G401 (cell line): ENCODE measurements around the gene SERPINA6. TPM values are rescaled to one million over a fixed set of nuclear protein-coding genes. Genes with fewer than 3 reads are reported as not detected.
"Not testable (repeated sequence)": the region's sequence is repeated elsewhere in the genome, so short reads cannot be mapped to it uniquely, and the experiment has no call there.

Source experiments
- DNase-seq: peaks from one replicate; pipeline ENCODE4 v3.0.0-alpha.2; 2015; ENCODE audit warnings: low spot score
- in situ Hi-C: cut with HindIII; loops from 2 replicates; pipeline ENCODE4 v1.10.0; 2016; ENCODE audit warnings: low sequenced_read_pairs, mixed read lengths
- total RNA-seq: library from RNA; depleted of rRNA; stranded (reverse); fragments of >200 nt; shearing (Covaris generic); gene quantifications from 2 replicates; pipeline ENCODE4 v1.2.3, GENCODE V29; 2014

SERPINA6 gene
- total RNA-seq, 1 experiment from 2014 or later = not detected

DNA sequence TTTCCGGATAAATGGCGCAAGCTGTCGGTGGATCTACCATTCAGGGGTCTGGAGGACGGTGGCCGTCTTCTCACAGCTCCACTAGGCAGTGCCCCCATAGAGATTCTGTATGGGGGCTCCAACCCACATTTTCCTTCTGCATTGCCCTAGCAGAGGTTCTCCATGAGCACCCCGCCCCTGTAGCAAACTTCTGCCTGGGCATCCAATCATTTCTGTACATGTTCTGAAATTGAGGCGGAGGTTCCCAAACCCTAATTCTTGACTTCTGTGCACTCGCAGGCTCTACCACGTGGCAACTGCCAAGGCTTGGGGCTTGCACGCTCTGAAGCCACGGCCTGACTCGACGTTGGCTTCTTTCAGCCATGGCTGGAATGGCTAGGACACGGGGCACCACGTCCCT, 25.0 kb downstream of the SERPINA6 start:
- no peak for DNase-seq
- in situ Hi-C loops = no loop called here

DNA sequence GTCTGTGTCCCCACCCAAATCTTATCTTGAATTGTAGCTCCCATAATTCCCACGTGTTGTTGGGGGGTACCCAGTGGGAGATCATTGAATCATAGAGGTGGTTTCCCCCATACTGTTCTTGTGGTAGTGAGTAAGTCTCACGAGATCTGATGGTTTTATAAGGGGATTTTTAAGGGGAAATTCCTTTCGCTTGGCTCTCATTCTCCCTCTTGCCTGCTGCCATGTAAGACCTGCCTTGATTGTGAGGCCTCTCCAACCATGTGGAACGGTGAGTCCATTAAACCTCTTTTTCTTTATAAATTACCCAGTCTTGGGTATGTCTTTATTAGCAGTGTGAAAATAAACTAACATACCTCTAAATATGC, 27.0 kb downstream of the SERPINA6 start:
- in situ Hi-C loops = not testable (repeated sequence)

DNA sequence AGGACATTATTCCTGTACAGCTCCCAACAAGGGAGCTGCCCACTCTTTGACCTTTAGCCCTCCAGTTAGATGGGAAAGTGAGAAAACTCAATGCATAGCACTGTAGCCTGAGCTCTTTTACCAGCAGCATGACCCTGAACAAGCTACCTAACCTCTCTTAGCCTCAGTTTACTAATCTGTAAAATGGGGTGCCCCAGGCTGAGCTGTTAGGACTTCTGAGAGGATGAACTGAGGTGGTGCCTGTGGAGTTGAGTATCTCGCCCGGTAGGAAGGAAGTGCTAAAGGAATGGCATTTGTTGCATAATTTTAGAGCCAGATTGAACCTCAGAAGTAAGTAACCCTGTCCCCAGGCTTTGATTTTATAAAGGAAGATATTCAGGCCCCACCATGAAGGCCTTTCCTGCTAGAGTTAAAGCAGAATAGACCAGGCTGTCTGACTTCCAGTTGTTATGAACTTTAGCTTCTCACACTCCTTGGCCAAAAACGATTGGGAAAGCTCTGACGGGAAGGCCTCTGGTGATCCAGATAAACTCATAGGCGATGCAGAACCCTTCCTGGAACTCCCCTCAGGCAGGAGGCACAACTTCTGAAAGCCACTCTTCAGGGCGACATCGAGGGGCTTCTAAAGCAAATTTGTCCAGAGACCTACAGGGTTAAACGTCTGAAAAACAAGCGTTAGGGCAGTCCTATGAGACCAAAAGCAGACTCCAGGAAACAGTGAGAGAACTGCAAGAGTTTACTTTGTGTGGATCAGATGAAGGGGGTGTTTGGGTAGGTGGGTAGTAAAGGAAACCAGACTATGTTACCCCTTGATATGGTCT, 27.6 kb downstream of the SERPINA6 start:
- no peak for DNase-seq
- in situ Hi-C loops = no loop called here

More for the DNA sequence above, 27.0 kb downstream of the SERPINA6 start:
- DNase-seq = not testable (repeated sequence)

DNA sequence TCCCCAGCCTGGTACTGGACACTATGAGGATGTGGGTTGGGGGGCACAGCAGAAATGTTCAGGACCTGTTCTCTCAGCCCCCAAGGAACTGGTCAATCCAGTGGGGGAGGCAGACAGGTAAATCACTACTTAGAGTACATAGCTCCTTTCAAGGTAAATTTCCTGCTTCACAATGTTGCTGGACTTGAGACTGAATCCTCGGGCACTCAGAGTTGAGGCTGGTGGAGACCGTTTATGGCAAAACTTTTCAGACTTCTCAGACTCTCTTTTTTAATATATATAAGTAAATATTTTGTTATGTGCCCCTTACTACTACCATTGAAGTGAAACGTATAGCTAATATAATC, 29.6 kb downstream of the SERPINA6 start:
- in situ Hi-C loops = no loop called here
- no peak for DNase-seq

DNA sequence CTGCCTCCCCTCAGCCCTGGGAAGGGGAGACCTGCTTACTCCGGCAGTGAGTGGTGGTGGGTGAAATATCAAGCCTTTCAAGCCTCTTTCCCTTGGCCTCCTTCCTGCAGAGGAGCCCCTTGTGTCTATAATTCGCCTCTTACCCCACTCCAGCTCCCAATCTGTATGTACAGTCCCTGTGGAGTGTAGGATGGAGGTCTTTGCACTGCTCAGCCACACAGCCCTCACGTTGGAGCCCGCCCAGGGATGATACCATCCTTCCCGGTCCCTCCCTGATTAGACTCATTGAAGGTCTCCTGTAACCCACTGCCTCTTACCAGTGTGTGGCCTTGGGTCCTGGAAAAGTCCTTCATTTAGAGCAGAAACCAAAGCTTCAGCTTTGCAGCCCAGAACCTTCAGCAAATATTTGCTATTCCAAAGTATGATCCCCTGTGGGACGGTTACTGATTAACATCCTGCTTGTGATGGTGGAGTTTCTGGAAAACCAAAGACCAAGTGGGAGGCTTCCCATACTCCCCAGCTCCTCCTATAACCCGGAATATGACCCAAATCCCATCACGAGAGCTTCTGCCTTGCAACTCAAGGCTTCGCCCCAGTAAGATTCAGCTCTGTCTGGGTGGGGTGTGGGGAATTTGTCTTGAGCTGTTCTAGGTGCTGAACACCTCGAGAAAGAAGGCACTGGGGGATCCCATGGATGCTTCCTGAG, 30.1 kb downstream of the SERPINA6 start, which contains the start of gene SERPINA10:
Gene SERPINA10, minus strand, starts transcription at position 397 of the 706 bp plus-strand sequence. CDS start 2,675 bp downstream, outside the sequence.
- in situ Hi-C loops = no loop called here
- no peak for DNase-seq

DNA sequence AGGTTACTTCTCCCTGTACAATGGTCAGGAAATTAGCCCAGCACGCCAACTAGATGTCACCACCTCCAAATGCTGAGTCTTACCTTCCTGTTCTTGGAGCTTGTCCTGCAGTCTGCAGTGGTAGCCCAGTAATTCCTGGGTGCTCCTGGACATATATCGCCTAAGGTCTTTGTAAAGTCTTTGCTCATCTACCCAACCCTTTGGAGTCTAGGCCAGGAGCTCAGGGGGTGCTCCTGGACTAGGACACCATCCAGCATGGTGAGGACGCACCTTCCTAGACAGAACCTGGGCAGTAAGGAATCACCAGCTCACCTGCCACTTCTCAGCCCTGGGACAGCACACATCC, 30.6 kb downstream of the SERPINA6 start:
- in situ Hi-C loops = no loop called here

DNA sequence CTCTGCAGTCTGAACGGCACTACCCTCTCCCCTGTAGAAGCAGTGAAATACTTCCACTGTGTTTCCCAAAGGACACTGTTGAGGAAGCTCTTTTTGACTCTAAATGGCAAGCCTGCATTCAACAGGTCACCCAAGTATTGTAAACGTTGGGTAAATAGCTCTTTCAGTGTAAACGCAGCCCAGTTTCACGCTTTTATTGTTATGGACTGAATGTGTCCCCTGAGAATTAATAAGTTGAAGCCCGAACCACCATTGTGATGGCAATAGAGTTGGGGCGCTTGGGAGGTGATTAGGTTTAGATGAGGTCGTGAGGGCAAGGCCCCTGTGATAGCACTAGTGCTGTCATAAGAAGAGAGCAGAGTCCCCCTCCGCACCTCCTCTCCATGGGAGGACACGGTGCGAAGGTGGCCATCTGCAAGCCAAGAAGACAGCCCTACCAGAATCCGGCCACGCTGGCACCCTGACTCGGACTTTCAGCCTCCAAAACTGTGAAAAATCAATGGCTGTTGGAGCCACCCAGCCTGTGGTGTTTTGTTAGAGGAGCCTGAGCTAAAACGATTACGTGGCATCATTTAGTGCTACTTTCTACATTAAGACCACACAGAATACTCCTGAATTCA, 31.1 kb downstream of the SERPINA6 start:
- no peak for DNase-seq
- in situ Hi-C loops = no loop called here

More for the DNA sequence above, 30.6 kb downstream of the SERPINA6 start:
- DNase-seq = no peak

DNA sequence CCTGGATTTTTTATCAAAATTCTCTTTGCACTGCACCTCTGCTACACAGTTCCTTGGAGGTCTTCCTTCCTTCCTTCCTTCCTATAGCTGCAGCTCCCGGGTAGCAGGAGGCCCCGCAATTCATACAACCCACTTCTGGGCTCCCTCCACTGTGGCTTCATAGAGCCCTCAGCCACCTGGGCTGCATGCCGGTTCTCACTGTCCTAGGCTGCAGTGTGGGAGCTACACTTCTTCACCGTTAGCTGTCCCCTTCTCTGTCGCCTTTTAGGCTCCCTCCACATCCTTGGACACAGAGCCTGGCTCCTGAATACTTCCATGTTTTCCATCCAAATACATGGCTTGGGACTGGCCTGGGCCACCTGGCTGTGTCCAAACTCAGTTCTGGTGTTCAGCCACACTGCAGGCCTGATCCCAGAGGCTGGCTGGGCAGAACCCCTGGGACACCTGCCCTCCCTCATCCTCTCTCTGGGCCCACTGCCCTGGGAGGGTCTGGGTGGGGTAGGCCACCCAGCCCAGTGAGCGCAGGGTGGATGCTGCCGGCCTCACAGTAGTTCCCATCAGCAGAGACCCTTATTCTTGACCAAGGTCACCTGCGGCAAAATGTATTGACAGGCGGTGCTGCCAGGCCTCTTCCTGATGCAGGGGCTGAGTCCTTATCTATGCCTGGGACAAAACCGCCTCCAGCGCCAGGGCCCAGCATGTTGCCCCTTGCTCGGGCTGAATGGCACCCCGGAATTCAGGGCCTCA, 31.8 kb downstream of the SERPINA6 start:
- in situ Hi-C loops = no loop called here
- DNase-seq = peak; percentile 3

DNA sequence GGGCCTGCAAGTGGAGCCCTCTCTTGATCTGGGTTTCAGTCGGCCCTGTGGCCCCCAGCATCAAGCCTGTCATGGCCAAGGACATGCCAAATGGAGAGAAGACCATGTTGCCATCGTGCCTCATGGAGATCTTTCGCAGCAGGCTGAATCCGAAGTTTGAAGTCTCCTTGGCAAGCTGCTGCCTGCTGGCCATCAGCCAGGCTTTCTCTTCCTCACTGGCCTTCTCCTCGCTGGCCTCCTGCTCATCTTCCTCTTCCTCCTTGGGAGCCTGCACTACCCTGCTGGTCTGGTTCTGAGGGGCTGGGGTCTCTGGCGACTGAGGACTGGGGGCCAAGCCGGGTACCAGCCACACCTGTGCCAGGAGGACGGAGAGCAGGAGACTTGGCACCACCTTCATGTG, 32.9 kb downstream of the SERPINA6 start:
- in situ Hi-C loops = no loop called here

DNA sequence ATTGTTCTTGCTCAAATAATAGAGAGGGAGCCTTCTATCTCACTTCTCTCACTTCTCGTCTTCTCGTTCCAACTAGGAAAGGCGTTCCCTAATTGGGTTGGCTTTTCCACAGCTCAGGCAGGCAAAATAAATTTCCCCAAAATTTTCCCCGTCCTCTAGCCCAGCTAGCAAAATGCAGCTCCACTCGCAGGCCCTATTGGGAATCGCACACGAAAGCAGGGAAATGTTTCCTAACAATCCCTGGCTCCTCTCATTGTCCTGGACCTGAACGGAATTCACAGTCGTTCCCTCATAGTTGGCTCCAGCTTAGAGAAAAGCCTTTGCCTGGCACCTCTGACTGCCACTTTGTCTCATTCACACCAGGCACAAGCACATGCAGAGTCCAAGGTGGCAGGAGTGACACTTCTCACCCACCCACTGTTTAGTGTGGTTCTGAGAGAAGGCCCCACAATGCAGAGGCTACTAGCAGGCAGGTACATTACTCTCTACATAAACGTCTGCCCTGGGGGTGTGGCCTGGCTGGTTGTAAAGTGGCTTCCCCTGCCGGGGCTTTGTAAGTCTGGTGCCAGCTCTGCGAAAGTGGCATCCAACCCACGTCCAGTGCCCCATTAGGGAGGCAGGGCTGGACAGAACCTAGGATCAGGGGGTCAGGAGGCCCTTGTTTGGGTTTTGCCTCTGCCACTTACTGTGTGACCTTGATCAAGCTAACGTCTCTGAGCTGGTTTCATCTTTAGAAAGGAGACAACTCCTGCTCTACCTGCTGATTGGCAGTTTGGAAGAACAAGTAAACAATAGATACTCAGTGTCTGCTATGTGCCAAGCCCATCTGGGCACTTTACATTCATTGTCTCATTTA, 34.3 kb downstream of the SERPINA6 start:
- in situ Hi-C loops = no loop called here
- no peak for DNase-seq

More for the DNA sequence above, 32.9 kb downstream of the SERPINA6 start:
- DNase-seq = peak; percentile 22

DNA sequence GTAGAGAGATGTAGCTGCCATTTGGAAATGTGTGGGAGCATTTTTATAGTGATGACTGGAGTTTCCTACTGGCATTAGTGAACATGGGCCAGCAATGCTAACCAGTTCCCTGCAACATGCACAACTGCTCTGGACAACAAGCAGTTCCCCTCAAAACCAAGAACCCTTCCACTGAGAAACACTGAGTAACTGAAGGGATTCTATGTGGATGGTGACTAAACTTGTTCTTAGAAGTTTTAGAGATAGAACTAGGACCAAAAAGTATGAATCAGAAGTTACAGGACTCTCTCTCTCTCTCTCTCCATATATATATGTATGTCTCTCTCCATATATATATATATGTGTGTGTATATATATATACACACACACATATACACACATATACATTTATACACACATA, 38.0 kb downstream of the SERPINA6 start:
- DNase-seq = no peak
- in situ Hi-C loops = no loop called here

DNA sequence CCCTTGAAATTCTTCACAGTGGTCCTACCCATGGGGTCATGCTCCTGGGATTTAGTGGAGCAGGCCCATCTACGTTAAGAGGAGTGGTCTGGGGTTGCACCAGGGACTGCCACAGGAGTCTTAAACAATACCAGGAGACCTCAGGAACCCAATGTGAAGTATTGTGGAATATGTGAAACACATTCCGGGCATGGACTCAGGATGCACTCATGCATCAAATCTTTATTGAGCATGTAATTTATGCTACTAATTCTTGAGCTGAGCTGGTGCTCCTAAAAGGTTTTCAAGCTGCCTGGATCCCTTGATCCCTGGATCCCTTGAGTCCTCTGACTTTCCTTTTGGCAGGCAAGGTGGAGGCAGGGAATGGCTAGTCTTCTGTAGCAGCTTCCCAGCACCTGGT, 38.9 kb downstream of the SERPINA6 start:
- in situ Hi-C loops = no loop called here
- no peak for DNase-seq

DNA sequence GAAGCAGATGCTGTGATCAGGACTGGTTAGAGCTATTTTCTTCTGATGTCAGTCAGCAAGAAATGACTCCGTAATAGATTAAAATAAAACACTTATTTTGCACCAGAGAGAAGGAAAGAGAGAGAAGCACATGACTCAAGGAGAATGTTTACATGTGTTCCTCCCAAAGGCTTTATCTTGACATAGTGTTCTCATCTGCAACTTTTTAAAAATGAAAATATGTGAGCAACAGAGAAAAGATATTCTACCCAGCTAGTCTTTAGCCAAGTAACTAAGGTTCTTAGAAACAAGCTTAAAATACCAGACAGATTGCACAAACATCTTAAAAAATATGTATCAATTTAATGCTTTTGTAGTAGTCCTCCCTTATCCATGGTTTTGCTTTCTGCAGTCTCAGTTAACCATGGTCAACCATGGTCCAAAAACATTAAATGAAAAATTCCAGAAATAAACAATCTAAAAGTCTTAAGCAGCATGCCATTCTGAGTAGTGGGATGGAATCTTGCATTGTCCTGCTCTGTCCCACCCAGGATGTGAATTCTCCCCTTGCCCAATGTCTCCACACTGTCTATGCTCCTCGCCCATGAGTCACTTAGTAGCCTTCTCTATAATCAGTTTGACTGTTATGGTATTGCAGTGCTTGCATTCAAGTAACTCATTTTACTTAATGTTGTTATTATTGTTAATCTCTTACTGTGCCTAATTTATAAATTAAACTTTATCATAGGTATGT, 40.0 kb downstream of the SERPINA6 start:
- no peak for DNase-seq
- in situ Hi-C loops = no loop called here

DNA sequence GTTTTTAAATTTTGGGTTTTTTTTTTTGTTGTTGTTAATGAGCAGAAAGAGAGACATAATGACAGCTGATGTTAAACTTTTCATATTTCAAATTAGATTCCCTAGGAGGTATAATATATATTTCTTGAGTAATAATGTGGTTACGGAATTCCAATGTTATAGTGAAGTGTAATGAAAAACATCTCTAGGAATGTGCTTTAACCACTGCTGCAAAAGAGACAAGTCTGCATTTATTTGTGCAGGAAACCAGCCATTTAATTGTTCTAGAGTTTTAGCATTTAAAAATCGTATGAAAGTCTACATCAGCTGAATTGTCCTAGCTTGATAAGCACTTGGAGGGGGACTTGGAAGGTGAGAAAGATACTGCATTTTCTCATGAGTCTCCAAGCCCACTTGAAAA, 44.4 kb downstream of the SERPINA6 start:
- DNase-seq = no peak
- in situ Hi-C loops = no loop called here

DNA sequence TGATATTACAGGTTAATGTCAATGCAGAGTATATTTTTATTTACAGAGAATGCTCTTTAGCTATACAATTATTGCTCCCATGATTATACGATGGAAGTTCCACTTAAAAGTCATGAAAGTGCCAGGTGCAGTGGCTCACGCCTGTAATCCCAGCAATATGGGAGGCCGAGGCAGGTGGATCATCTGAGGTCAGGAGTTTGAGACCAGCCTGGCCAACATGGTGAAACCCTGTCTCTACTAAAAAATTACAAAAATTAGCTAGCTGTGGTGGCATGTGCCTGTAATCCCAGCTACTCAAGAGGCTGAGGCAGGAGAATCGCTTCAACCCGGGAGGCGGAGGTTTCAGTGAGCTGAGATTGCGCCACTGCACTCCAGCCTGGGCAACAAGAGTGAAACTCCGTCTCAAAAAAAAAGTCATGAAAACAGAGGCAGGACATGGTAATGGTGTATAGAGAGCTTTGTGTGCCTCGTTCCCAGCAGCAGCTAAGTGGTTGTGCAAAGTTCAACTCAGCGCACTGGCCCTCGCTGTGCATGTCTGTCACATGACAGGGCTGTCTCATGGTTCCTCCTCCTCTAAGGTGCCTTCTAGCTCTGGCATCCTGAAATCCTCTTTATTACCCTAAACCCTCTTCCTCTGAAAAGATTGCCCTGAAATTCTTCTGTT, 46.1 kb downstream of the SERPINA6 start:
- DNase-seq, in situ Hi-C loops: not testable (repeated sequence)

DNA sequence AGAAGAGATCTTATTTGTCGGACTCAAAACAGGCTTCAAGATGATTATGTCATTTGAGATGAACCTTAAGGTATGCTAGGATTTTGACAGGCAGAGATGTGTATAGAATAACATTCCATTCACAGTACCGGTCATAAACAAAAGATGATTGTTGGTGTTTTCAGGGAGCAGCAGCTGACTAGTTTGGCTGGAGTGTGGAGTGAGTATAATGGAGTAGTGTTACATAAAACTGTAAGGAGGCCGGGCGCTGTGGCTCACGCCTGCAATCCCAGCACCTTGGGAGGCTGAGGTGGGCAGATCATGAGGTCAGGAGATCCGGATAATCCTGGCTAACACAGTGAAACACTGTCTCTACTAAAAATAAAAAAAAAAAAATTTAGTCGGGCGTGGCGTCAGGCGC, 54.0 kb downstream of the SERPINA6 start:
- in situ Hi-C loops = no loop called here
- no peak for DNase-seq

DNA sequence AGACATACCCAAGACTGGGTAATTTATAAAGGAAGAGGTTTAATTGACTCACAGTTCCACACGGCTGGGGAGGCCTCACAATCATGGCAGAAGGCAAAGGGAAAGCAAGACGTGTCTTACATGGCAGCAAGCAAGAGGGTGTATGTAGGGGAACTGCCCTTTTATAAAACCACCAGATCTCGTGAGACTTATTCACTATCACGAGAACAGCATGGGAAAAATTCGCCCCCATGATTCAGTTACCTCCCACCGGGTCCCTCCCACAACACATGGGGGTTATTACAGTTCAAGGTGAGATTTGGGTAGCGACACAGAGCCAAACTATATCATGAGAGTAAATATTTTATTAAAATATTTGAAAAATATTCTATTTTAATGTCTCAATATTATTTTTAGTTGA, 54.6 kb downstream of the SERPINA6 start:
- in situ Hi-C loops, DNase-seq: not testable (repeated sequence)

DNA sequence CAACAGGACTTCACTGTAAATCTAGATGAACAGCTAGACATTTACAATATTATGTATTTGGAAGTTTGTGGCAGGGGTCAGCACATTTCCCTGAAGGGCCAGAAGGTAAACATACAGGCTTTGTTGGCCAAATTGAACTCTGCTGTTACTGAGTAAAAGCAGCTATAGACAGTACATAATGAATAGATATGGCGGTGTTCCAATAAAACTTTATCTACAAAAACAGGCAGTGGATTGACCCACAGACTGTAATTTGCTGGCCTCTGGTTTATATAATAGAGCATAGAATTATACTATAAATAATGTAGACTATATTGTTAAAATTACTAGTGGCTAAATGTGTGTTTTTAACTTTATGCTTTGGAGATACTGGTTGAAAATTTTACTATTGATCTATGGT, 55.8 kb downstream of the SERPINA6 start:
- no peak for DNase-seq
- in situ Hi-C loops = no loop called here
